Astrocyte (in vitro differentiated cells and primary cell): ENCODE measurements around the gene CALR3. TPM values are rescaled to one million over a fixed set of nuclear protein-coding genes. Genes with fewer than 3 reads are reported as not detected.
"Not testable (repeated sequence)": the region's sequence is repeated elsewhere in the genome, so short reads cannot be mapped to it uniquely, and the experiment has no call there.

Source experiments
- DNase-seq: peaks from one replicate; pipeline ENCODE4 v3.0.0-alpha.2; 2010; ENCODE audit warnings: low read depth
- FAIRE-seq: peaks from 2 replicates; lab custom pipeline; 2011; peaks lifted over from hg19 to GRCh38; lab: Jason Lieb, UNC
- H2AFZ ChIP-seq: 2 replicates; pipeline ENCODE4 v1.6.0; 2012; ENCODE audit warnings: low read depth, low read length, inconsistent platforms
- H3K27ac ChIP-seq: 2 replicates; pipeline ENCODE4 v1.5.1; 2011; ENCODE audit warnings: low read depth, low read length, inconsistent platforms
- H3K27me3 ChIP-seq: 2 replicates; pipeline ENCODE4 v1.6.0; 2011; ENCODE audit warnings: low read length, inconsistent platforms; ENCODE audit not compliant: insufficient read depth
- H3K36me3 ChIP-seq: 2 replicates; pipeline ENCODE4 v1.5.1; 2011; ENCODE audit warnings: low read length, inconsistent platforms; ENCODE audit not compliant: insufficient read depth
- H3K4me1 ChIP-seq: 2 replicates; pipeline ENCODE4 v1.5.1; 2011; ENCODE audit warnings: low read length, inconsistent platforms; ENCODE audit not compliant: insufficient read depth
- H3K4me2 ChIP-seq: 2 replicates; pipeline ENCODE4 v1.6.0; 2012; ENCODE audit warnings: low read length, inconsistent platforms
- H3K4me3 ChIP-seq: 2 replicates; pipeline ENCODE4 v1.5.1; 2011; ENCODE audit warnings: low read depth, mild to moderate bottlenecking, low read length, inconsistent platforms; ENCODE audit not compliant: insufficient read depth
- H3K79me2 ChIP-seq: 2 replicates; pipeline ENCODE4 v1.6.0; 2012; ENCODE audit warnings: mild to moderate bottlenecking, low read length, inconsistent platforms; ENCODE audit not compliant: insufficient read depth
- H3K9ac ChIP-seq: 2 replicates; pipeline ENCODE4 v1.6.0; 2012; ENCODE audit warnings: mild to moderate bottlenecking, low read length, inconsistent platforms
- H3K9me3 ChIP-seq: 2 replicates; pipeline ENCODE4 v1.5.1; 2012; ENCODE audit warnings: low read depth, mild to moderate bottlenecking, low read length, inconsistent platforms; ENCODE audit not compliant: insufficient read depth
- H4K20me1 ChIP-seq: 2 replicates; pipeline ENCODE4 v1.6.0; 2012; ENCODE audit warnings: low read length, inconsistent platforms; ENCODE audit not compliant: insufficient read depth
- H3K27ac Mint-ChIP-seq: one replicate; pipeline ENCODE4 v1.8.0; 2021; ENCODE audit warnings: mild to moderate bottlenecking, mixed read lengths; ENCODE audit not compliant: unreplicated experiment
- H3K27me3 Mint-ChIP-seq: one replicate; pipeline ENCODE4 v1.8.0; 2021; ENCODE audit warnings: low read depth, mixed read lengths; ENCODE audit not compliant: unreplicated experiment
- H3K36me3 Mint-ChIP-seq: one replicate; pipeline ENCODE4 v1.8.0; 2021; ENCODE audit warnings: low read depth, mixed read lengths; ENCODE audit not compliant: unreplicated experiment
- H3K4me1 Mint-ChIP-seq: one replicate; pipeline ENCODE4 v1.8.0; 2021; ENCODE audit warnings: low read depth, mixed read lengths; ENCODE audit not compliant: unreplicated experiment
- H3K4me3 Mint-ChIP-seq: one replicate; pipeline ENCODE4 v1.8.0; 2021; ENCODE audit warnings: mild to moderate bottlenecking, moderate library complexity, mixed read lengths; ENCODE audit not compliant: unreplicated experiment
- H3K9me3 Mint-ChIP-seq: one replicate; pipeline ENCODE4 v1.8.0; 2021; ENCODE audit warnings: mild to moderate bottlenecking, mixed read lengths; ENCODE audit not compliant: unreplicated experiment
- EZH2 ChIP-seq: IDR thresholded peaks from 2 replicates; pipeline ENCODE4 v1.6.1; 2012; ENCODE audit warnings: mild to moderate bottlenecking, low read length, inconsistent platforms; ENCODE audit not compliant: insufficient read depth
- total RNA-seq: library from RNA; stranded (reverse); gene quantifications from 2 replicates; pipeline ENCODE4 v1.2.1, GENCODE V29; 2021
- TF ChIP-seq, protein P1 (sequence below): IDR thresholded peaks from 2 replicates; pipeline ENCODE4 v1.5.1; 2011; ENCODE audit warnings: low read depth, mild to moderate bottlenecking, inconsistent platforms, low read length, moderate library complexity; ENCODE audit not compliant: insufficient read depth

CALR3 gene
- total RNA-seq, 1 donor from 2014 or later: not detected

DNA sequence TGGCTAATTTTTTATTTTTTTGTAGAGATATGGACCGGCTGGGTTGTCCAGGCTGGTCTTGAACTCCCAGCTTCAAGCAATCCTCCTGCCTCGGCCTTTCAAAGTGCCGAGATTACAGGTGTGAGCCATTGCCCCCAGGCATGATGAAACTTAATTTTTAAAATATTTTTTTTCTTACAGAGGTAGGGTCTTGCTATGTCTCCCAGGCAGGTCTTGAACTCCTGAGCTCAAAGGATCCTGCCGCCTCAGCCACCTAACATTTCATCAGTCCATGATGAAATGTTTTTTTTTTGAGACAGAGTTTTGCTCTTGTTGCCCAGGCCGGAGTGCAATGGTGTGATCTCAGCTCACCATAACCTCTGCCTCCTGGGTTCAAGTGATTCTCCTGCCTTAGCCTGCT, 12.6 kb upstream of the CALR3 start:
- Histone ChIP-seq H3K9ac (no peak overlapping the region), H3K27me3 (no peaks in the 10 kb centered on the region), H3K9me3 (no peaks in the 10 kb centered on the region), H4K20me1 (no peaks in the 10 kb centered on the region), H3K36me3 (peaks cover 2% of the 10 kb centered on the region), H3K27ac (no peak overlapping the region), H3K4me1 (peaks cover 2% of the 10 kb centered on the region), H3K4me2 (no peak overlapping the region), H3K4me3 (no peak overlapping the region), H2AFZ (no peak overlapping the region), H3K79me2 (no peaks in the 10 kb centered on the region)
- H3K9me3 Mint-ChIP-seq: no peaks in the 10 kb centered on the region
- DNase-seq: no peak
- H3K36me3 Mint-ChIP-seq: peaks cover 11% of the 10 kb centered on the region
- FAIRE-seq: no peak
- no peaks in the 10 kb centered on the region for H3K27me3 Mint-ChIP-seq
- no peak overlapping the region for H3K4me3 Mint-ChIP-seq
- H3K27ac Mint-ChIP-seq: no peak overlapping the region
- H3K4me1 Mint-ChIP-seq: no peaks in the 10 kb centered on the region
- no peak for TF ChIP-seq EZH2
- TF ChIP-seq, protein P1, sequence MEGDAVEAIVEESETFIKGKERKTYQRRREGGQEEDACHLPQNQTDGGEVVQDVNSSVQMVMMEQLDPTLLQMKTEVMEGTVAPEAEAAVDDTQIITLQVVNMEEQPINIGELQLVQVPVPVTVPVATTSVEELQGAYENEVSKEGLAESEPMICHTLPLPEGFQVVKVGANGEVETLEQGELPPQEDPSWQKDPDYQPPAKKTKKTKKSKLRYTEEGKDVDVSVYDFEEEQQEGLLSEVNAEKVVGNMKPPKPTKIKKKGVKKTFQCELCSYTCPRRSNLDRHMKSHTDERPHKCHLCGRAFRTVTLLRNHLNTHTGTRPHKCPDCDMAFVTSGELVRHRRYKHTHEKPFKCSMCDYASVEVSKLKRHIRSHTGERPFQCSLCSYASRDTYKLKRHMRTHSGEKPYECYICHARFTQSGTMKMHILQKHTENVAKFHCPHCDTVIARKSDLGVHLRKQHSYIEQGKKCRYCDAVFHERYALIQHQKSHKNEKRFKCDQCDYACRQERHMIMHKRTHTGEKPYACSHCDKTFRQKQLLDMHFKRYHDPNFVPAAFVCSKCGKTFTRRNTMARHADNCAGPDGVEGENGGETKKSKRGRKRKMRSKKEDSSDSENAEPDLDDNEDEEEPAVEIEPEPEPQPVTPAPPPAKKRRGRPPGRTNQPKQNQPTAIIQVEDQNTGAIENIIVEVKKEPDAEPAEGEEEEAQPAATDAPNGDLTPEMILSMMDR: no peak

DNA sequence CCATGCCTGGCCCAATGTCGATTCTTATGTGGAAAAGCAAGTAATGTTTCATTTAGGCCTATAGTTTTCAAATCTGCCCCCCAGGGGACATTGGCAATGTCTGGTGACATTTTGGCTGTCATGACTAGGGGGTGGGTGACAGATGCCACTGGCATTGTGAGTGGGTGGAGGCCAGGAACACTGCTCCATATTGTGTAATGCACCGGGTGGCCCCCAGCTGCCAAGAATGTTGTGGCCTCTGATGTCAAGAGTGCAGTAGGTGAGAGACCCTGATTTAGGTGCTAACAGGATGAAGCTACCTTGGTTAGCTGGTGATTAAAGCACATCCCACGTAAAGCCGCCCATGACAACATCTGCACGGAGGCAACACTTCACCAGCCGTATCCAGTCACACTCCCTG, 11.0 kb upstream of the CALR3 start:
- no peak overlapping the region for H3K27ac ChIP-seq
- no peaks in the 10 kb centered on the region for H3K9me3 ChIP-seq
- peaks cover 2% of the 10 kb centered on the region for H3K36me3 ChIP-seq
- TF ChIP-seq, protein P1: no peak
- no peak for TF ChIP-seq EZH2
- H4K20me1 ChIP-seq: no peaks in the 10 kb centered on the region
- no peak overlapping the region for H3K27ac Mint-ChIP-seq
- no peaks in the 10 kb centered on the region for H3K27me3 ChIP-seq
- no peak overlapping the region for H3K4me3 ChIP-seq
- no peaks in the 10 kb centered on the region for H3K4me1 Mint-ChIP-seq
- no peaks in the 10 kb centered on the region for H3K79me2 ChIP-seq
- H3K9me3 Mint-ChIP-seq: no peaks in the 10 kb centered on the region
- H2AFZ ChIP-seq: no peak overlapping the region
- no peak for DNase-seq
- no peak overlapping the region for H3K9ac ChIP-seq
- H3K4me2 ChIP-seq: no peak overlapping the region
- H3K27me3 Mint-ChIP-seq: no peaks in the 10 kb centered on the region
- no peak overlapping the region for H3K4me3 Mint-ChIP-seq
- FAIRE-seq: no peak
- peaks cover 16% of the 10 kb centered on the region for H3K36me3 Mint-ChIP-seq
- H3K4me1 ChIP-seq: peaks cover 2% of the 10 kb centered on the region

DNA sequence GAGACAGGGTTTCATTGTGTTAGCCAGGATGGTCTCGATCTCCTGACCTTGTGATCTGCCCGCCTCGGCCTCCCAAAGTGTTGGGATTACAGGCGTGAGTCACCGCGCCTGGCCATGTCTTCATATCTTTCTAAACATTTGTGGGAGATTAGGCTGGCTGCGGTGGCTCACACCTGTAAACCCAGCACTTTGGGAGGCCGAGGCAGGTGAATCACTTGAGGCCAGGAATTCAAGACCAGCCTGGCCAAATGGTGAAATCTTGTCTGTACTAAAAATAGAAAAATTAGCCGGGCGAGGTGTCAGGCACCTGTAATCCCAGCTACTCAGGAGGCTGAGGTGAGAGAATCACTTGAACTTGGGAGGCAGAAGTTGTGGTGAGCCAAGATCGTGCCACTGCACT, 10.2 kb upstream of the CALR3 start:
- peaks cover 16% of the 10 kb centered on the region for H3K36me3 Mint-ChIP-seq
- not testable (repeated sequence) for H3K36me3 ChIP-seq, H4K20me1 ChIP-seq, H3K9me3 ChIP-seq, DNase-seq, H3K9me3 Mint-ChIP-seq, H3K4me2 ChIP-seq, H3K27me3 ChIP-seq, H3K27me3 Mint-ChIP-seq, H3K4me3 ChIP-seq, H3K9ac ChIP-seq, H3K27ac ChIP-seq, H3K27ac Mint-ChIP-seq, H3K4me3 Mint-ChIP-seq, H3K4me1 Mint-ChIP-seq, FAIRE-seq, H3K4me1 ChIP-seq, H2AFZ ChIP-seq, H3K79me2 ChIP-seq
